Adrenal gland (tissue), 5 donors: ENCODE measurements around the gene SGIP1.

Experiments
- CTCF ChIP-seq, 6 experiments: fragments of 450-650 bp in 4 of 6; fragments of 200-600 bp in 2 of 6; sonication (generic) in 1 of 6; IDR thresholded peaks; 1 replicate in 5 of 6; 2 replicates in 1 of 6; pipeline versions ENCODE4 v1.5.1 to v1.8.0; 2016 to 2021; ENCODE audit warnings: antibody characterized with exemption in 6 of 6, mild to moderate bottlenecking in 2 of 6, moderate library complexity in 1 of 6
- POLR2A ChIP-seq, 2 donors: fragments of 450-650 bp; IDR thresholded peaks; one replicate each; pipeline ENCODE4 v1.6.1; 2017; ENCODE audit warnings: antibody characterized with exemption in 2 of 2, mild to moderate bottlenecking in 2 of 2, moderate library complexity in 1 of 2
- donor health status: DM: no; HTN: no; CAD: no.

GRCh38 chr1:66606362-66607065 lies 72.6 kb downstream of the SGIP1 start:
- no peak for TF ChIP-seq CTCF (IDR thresholded peaks at IDR 0.05)
- TF ChIP-seq POLR2A (IDR thresholded peaks at IDR 0.05) = no peak
